K562 (cell line): Measurements from ENCODE around the gene RUNX3. TPM values are rescaled to one million over a fixed set of nuclear protein-coding genes. Genes with fewer than 3 reads are reported as not detected.

Experiments used
- ATAC-seq: fragments of 200-7000 bp; cut with Tn5 transposase; 3 replicates; pipeline ENCODE4 v1.9.1; 2020; ENCODE audit warnings: moderate library complexity
- BruUV-seq: library from RNA; stranded (reverse); fragments of 400-500 nt; replicated peaks from 2 replicates; lab custom pipeline; 2021; lab: Mats Ljungman, UMichigan
- CTCF ChIA-PET: fragments of 300-600 bp; formaldehyde crosslinking; extraction: SDS; loops from one replicate; lab custom pipeline; 2021; ENCODE audit warnings: low intra/inter-chr PET ratio; lab: Yijun Ruan, JAX
- POLR2A ChIA-PET: fragments of 300-600, 350-650 bp; sonication (Branson Sonifier 250); formaldehyde crosslinking; extraction: SDS; loops from one replicate; lab custom pipeline; 2021; ENCODE audit warnings: antibody characterized with exemption, inconsistent platforms; lab: Yijun Ruan, JAX
- DNase-seq, 4 experiments: peaks; one replicate each; pipeline versions ENCODE4 v3.0.0 to v3.0.0-alpha.2; 2011 to 2018; ENCODE audit warnings: low spot score in 3 of 4, mixed read lengths in 3 of 4; ENCODE audit errors: extremely low read depth in 1 of 4
- FAIRE-seq: peaks from 2 replicates; lab custom pipeline; 2011; peaks lifted over from hg19 to GRCh38; lab: Jason Lieb, UNC
- H2AFZ ChIP-seq: 2 replicates; pipeline ENCODE4 v1.6.0; 2011; ENCODE audit warnings: low read depth, low read length, control low read depth, inconsistent platforms
- H3K27ac ChIP-seq: fragments of 200-600 bp; 3 replicates; pipeline ENCODE4 v1.8.0; 2011; ENCODE audit warnings: low read depth, mild to moderate bottlenecking, control low read depth, inconsistent platforms, low read length, moderate library complexity, mixed read lengths; ENCODE audit errors: extremely low read depth
- H3K27me3 ChIP-seq, 2 experiments: fragments of 300-600 bp in 1 of 2; 2 replicates in 1 of 2; 3 replicates in 1 of 2; pipeline versions ENCODE4 v1.6.0 to v1.8.0; 2011; ENCODE audit warnings: inconsistent platforms in 2 of 2, low read length in 2 of 2, mild to moderate bottlenecking in 1 of 2, mixed read lengths in 1 of 2, moderate library complexity in 1 of 2; ENCODE audit not compliant: control insufficient read depth in 2 of 2, insufficient read depth in 2 of 2
- H3K36me3 ChIP-seq: fragments of 300-600 bp; 3 replicates; pipeline ENCODE4 v1.8.0; 2011; ENCODE audit warnings: mild to moderate bottlenecking, low read length, inconsistent platforms; ENCODE audit not compliant: control insufficient read depth, insufficient read depth
- H3K4me1 ChIP-seq, 2 experiments: fragments of 200-600 bp in 1 of 2; replicated peaks in 1 of 2; 2 replicates in 1 of 2; 3 replicates in 1 of 2; pipeline versions ENCODE4 v1.5.1 to v1.8.0; 2011; ENCODE audit warnings: inconsistent platforms in 2 of 2, low read length in 2 of 2, mild to moderate bottlenecking in 1 of 2, mixed read lengths in 1 of 2, moderate library complexity in 1 of 2; ENCODE audit not compliant: control insufficient read depth in 2 of 2, insufficient read depth in 2 of 2
- H3K4me2 ChIP-seq: 2 replicates; pipeline ENCODE4 v1.6.1; 2011; ENCODE audit warnings: low read length, control low read depth, inconsistent platforms, mixed read lengths; ENCODE audit not compliant: insufficient read depth
- H3K4me3 ChIP-seq: fragments of 200-600 bp; sonication (generic), shearing (Covaris generic); 2 replicates; pipeline ENCODE4 v1.5.1; 2016; ENCODE audit warnings: control low read depth, inconsistent platforms
- H3K79me2 ChIP-seq: fragments of 200-600 bp; 3 replicates; pipeline ENCODE4 v1.8.0; 2011; ENCODE audit warnings: low read length, inconsistent platforms; ENCODE audit not compliant: control insufficient read depth, insufficient read depth
- H3K9ac ChIP-seq, 2 experiments: 2 replicates each; pipeline versions ENCODE4 v1.6.0 to v1.6.1; 2011; ENCODE audit warnings: low read depth in 2 of 2, low read length in 2 of 2, control low read depth in 1 of 2, inconsistent platforms in 1 of 2, mild to moderate bottlenecking in 1 of 2, mixed read lengths in 1 of 2; ENCODE audit not compliant: insufficient read depth in 1 of 2
- H3K9me1 ChIP-seq: one replicate; pipeline ENCODE4 v1.6.0; 2011; ENCODE audit warnings: inconsistent platforms, mild to moderate bottlenecking, low read length, moderate library complexity; ENCODE audit not compliant: control insufficient read depth, insufficient read depth
- H3K9me3 ChIP-seq: replicated peaks from 2 replicates; pipeline ENCODE4 v1.5.1; 2011; ENCODE audit warnings: low read depth, low read length, inconsistent platforms; ENCODE audit not compliant: control insufficient read depth, insufficient read depth
- H4K20me1 ChIP-seq: replicated peaks from 2 replicates; pipeline ENCODE4 v1.6.1; 2011; ENCODE audit warnings: low read length, inconsistent platforms, mixed read lengths; ENCODE audit not compliant: control insufficient read depth, insufficient read depth
- ADNP ChIP-seq: fragments of 200-800 bp; sonication (Bioruptor generic); IDR thresholded peaks from 2 replicates; pipeline ENCODE4 v1.6.1; 2016; ENCODE audit warnings: missing genetic modification characterization, missing compliant biosample characterization
- C11orf30 ChIP-seq: fragments of 450-650 bp; IDR thresholded peaks from 2 replicates; pipeline ENCODE4 v1.6.1; 2016; ENCODE audit warnings: low read depth, mild to moderate bottlenecking
- CBFA2T2 ChIP-seq: fragments of 450-650 bp; conservative IDR thresholded peaks from 2 replicates; pipeline ENCODE4 v1.6.1; 2017; ENCODE audit warnings: mild to moderate bottlenecking
- CHD1 ChIP-seq: fragments of 200-600 bp; sonication (generic); IDR thresholded peaks from one replicate; pipeline ENCODE4 v1.6.1; 2012; ENCODE audit warnings: mild to moderate bottlenecking, moderate library complexity, low read length, inconsistent platforms
- EGR1 ChIP-seq: fragments of 450-650 bp; conservative IDR thresholded peaks from 2 replicates; pipeline ENCODE4 v1.6.1; 2017; ENCODE audit warnings: mild to moderate bottlenecking
- HNRNPH1 ChIP-seq: fragments of 200-400 bp; formaldehyde crosslinking; optimal IDR thresholded peaks from 2 replicates; pipeline ENCODE3; 2017; ENCODE audit warnings: low read depth, mild to moderate bottlenecking, low read length, moderate library complexity
- MAFF ChIP-seq: IDR thresholded peaks from 2 replicates; pipeline ENCODE4 v1.6.1; 2012; ENCODE audit warnings: low read length, improper control_type of control experiment
- MXI1 ChIP-seq: IDR thresholded peaks from 2 replicates; pipeline ENCODE4 v1.6.1; 2011; ENCODE audit warnings: low read depth, mild to moderate bottlenecking, improper control_type of control experiment, low read length
- ZC3H8 ChIP-seq: fragments of 450-650 bp; IDR thresholded peaks from 2 replicates; pipeline ENCODE4 v1.6.1; 2017
- ZKSCAN8 ChIP-seq: fragments of 200-800 bp; sonication (Bioruptor generic); IDR thresholded peaks from 2 replicates; pipeline ENCODE4 v1.6.1; 2016; ENCODE audit warnings: missing genetic modification characterization, missing compliant biosample characterization
- ZNF175 ChIP-seq: fragments of 200-800 bp; sonication (Bioruptor generic); IDR thresholded peaks from 2 replicates; pipeline ENCODE4 v1.6.1; 2016; ENCODE audit warnings: low read depth, mild to moderate bottlenecking, missing genetic modification characterization, missing compliant biosample characterization
- ZNF239 ChIP-seq: fragments of 250-450 bp; sonication (Bioruptor Pico); IDR thresholded peaks from 2 replicates; pipeline ENCODE4 v1.4.0; 2020; ENCODE audit warnings: mild to moderate bottlenecking
- ZNF347 ChIP-seq: fragments of 450-650 bp; formaldehyde crosslinking; IDR thresholded peaks from 2 replicates; pipeline ENCODE4 v1.4.0; 2020; ENCODE audit warnings: low read depth, mild to moderate bottlenecking, moderate library complexity
- ZNF41 ChIP-seq: fragments of 250-450 bp; sonication (Bioruptor Pico); conservative IDR thresholded peaks from 2 replicates; pipeline ENCODE4 v1.4.0; 2020; ENCODE audit warnings: mild to moderate bottlenecking
- ZNF584 ChIP-seq: fragments of 200-800 bp; sonication (Bioruptor generic); IDR thresholded peaks from 2 replicates; pipeline ENCODE4 v1.6.1; 2016; ENCODE audit warnings: low read depth, mild to moderate bottlenecking, missing genetic modification characterization, missing compliant biosample characterization
- ZNF589 ChIP-seq: fragments of 200-800 bp; sonication (Bioruptor generic); IDR thresholded peaks from 2 replicates; pipeline ENCODE4 v1.6.1; 2016; ENCODE audit warnings: low read depth, missing genetic modification characterization, missing compliant biosample characterization
- ZNF668 ChIP-seq: fragments of 250-450 bp; sonication (Bioruptor Pico); IDR thresholded peaks from 2 replicates; pipeline ENCODE4 v1.8.0; 2022; ENCODE audit warnings: mild to moderate bottlenecking, inconsistent platforms
- ZNF740 ChIP-seq, 3 experiments: fragments of 200-800 bp in 1 of 3; sonication (Bioruptor generic) in 1 of 3; sonication (generic) in 1 of 3; formaldehyde crosslinking in 1 of 3; IDR thresholded peaks; 2 replicates each; pipeline versions ENCODE4 v1.6.1 to v1.8.0; 2016 to 2022; ENCODE audit warnings: mild to moderate bottlenecking in 2 of 3, missing compliant biosample characterization in 2 of 3, missing genetic modification characterization in 2 of 3, missing genetic modification reagents in 1 of 3
- WGBS: fragments of 100-300 bp; shearing (Covaris generic); methylation state at CpG from one replicate; pipeline ENCODE4 v1.1.6; 2016; ENCODE audit warnings: low coverage, mixed read lengths; ENCODE audit not compliant: insufficient coverage; ENCODE audit errors: missing lambda C conversion rate; 5-methylcytosine and 5-hydroxymethylcytosine counted together
- in situ Hi-C: fragments of 300-500 bp; cut with MboI; formaldehyde crosslinking; loops from 4 replicates; pipeline ENCODE4 v1.15.0; 2018; ENCODE audit warnings: inconsistent platforms, mixed read lengths
- intact Hi-C: fragments of 100-400 bp; cut with micrococcal nuclease; formaldehyde crosslinking; loops from 2 replicates; pipeline ENCODE4 v1.14.2; 2022
- polyA plus RNA-seq, 8 experiments: library from polyadenylated mRNA; depleted of rRNA in 4 of 8; stranded (reverse) in 5 of 8; unstranded in 3 of 8; fragments of >200 nt; fragmentation: Nextera tagmentation in 2 of 8; fragmentation: Illumina TruSeq in 1 of 8; extraction: Ambion mirVana in 2 of 8; extraction: Trizol in 1 of 8; gene quantifications; 2 replicates each; pipeline versions ENCODE4 v1.2.1 to v1.2.3, GENCODE V29; 2011 to 2014; ENCODE audit warnings: inconsistent platforms in 1 of 8, missing spikeins in 1 of 8
- total RNA-seq, 7 experiments: library from RNA; depleted of rRNA in 6 of 7; stranded (reverse); fragments of >200 nt in 6 of 7; fragmentation: Illumina TruSeq in 2 of 7; extraction: Trizol in 2 of 7; gene quantifications; 2 replicates each; pipeline versions ENCODE4 v1.2.1 to v1.2.3, GENCODE V29; 2011 to 2021; ENCODE audit warnings: low replicate concordance in 1 of 7
- TF ChIP-seq, protein P1 (sequence below): fragments of 250-450 bp; sonication (Bioruptor Pico); IDR thresholded peaks from 2 replicates; pipeline ENCODE4 v1.5.1; 2021; ENCODE audit warnings: mild to moderate bottlenecking
- TF ChIP-seq, protein P2 (sequence below): fragments of 450-650 bp; conservative IDR thresholded peaks from 2 replicates; pipeline ENCODE4 v1.6.1; 2016; ENCODE audit warnings: missing genetic modification characterization, low read depth, mild to moderate bottlenecking, control low read depth, missing compliant biosample characterization

Gene RUNX3
- total and polyA plus RNA-seq, 9 of the 15 experiments (the other 6 are each of a cell fraction or from before 2014, with no cell fraction given), result 0.01 to 0.64 (median 0.09) TPM

GRCh38 chr1:24951810-24952412, 21.8 kb upstream of the RUNX3 start:
- H3K79me2 ChIP-seq, result no peaks in the 10 kb centered on the region
- ATAC-seq, result no peak
- CTCF ChIA-PET, result no interaction called here
- TF ChIP-seq, protein P1, sequence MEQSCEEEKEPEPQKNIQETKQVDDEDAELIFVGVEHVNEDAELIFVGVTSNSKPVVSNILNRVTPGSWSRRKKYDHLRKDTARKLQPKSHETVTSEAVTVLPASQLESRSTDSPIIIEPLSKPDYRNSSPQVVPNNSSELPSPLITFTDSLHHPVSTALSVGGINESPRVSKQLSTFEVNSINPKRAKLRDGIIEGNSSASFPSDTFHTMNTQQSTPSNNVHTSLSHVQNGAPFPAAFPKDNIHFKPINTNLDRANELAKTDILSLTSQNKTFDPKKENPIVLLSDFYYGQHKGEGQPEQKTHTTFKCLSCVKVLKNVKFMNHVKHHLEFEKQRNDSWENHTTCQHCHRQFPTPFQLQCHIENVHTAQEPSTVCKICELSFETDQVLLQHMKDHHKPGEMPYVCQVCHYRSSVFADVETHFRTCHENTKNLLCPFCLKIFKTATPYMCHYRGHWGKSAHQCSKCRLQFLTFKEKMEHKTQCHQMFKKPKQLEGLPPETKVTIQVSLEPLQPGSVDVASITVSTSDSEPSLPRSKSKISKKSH (CRISPR knock-in tag), result no peak
- TF ChIP-seq HNRNPH1, result no peak
- TF ChIP-seq ZKSCAN8 (CRISPR knock-in tag), result 0 out of 2 replicates have a peak, but pooled peaks have one; percentile 24
- TF ChIP-seq, protein P2, sequence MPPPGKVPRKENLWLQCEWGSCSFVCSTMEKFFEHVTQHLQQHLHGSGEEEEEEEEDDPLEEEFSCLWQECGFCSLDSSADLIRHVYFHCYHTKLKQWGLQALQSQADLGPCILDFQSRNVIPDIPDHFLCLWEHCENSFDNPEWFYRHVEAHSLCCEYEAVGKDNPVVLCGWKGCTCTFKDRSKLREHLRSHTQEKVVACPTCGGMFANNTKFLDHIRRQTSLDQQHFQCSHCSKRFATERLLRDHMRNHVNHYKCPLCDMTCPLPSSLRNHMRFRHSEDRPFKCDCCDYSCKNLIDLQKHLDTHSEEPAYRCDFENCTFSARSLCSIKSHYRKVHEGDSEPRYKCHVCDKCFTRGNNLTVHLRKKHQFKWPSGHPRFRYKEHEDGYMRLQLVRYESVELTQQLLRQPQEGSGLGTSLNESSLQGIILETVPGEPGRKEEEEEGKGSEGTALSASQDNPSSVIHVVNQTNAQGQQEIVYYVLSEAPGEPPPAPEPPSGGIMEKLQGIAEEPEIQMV, result no peak
- no peak for TF ChIP-seq MXI1
- no peak for TF ChIP-seq ZC3H8
- no peak for TF ChIP-seq ZNF347 (CRISPR knock-in tag)
- no peak for TF ChIP-seq C11orf30
- no peak for TF ChIP-seq MAFF
- peak; percentile 77; the same call in 1 of the 2 replicates for TF ChIP-seq ZNF589
- TF ChIP-seq ZNF668, result no peak
- peak; percentile 57 for TF ChIP-seq ADNP (tag)
- TF ChIP-seq ZNF41, result no peak
- TF ChIP-seq CHD1, result no peak
- no peak for TF ChIP-seq CBFA2T2
- TF ChIP-seq EGR1, result peak; percentile 56
- TF ChIP-seq ZNF239, result peak; percentile 100
- TF ChIP-seq ZNF584 (CRISPR knock-in tag), result no peak
- peak; percentile 73; the same call in 1 of the 2 replicates for TF ChIP-seq ZNF175 (CRISPR knock-in tag)
- no peak for TF ChIP-seq ZNF740 (CRISPR knock-in tag; IDR thresholded peaks at IDR 0.05)
- TF ChIP-seq ZNF740 (tag; IDR thresholded peaks at IDR 0.05), result no peak
- FAIRE-seq, result no peak
- no peaks in the 10 kb centered on the region for H3K9me1 ChIP-seq
- peaks cover 7 to 10% of the 10 kb centered on the region in 2 experiments for H3K4me1 ChIP-seq
- H2AFZ ChIP-seq, result peak overlapping the region; percentile 14; the same call in 1 of the 2 replicates
- POLR2A ChIA-PET, result interaction anchor here (1.1 to 2.5 kb wide), 4 partner anchors 12 to 44 kb away, joined by 3 to 8 read pairs (median 4); no protein-coding TSS in a partner anchor
- no peaks in the 10 kb centered on the region for H3K36me3 ChIP-seq
- no peak overlapping the region for H3K9ac ChIP-seq
- no peak overlapping the region for H3K4me2 ChIP-seq
- H3K27ac ChIP-seq, result no peak overlapping the region
- H3K4me3 ChIP-seq, result no peak overlapping the region
- no peaks in the 10 kb centered on the region for H4K20me1 ChIP-seq
- WGBS, result 52% methylated on average over 2 of the region's 2 CpGs
- H3K27me3 ChIP-seq, result no peaks in the 10 kb centered on the region
- DNase-seq, result no peak
- no peaks in the 10 kb centered on the region for H3K9me3 ChIP-seq
- BruUV-seq, result no TSS peak
- in situ Hi-C loops, result no loop called here
- intact Hi-C loops, result no loop called here
